Stimulated activated CD8-positive, alpha-beta memory T cell treated with anti-CD3 and anti-CD28 coated beads, Interleukin-7, amount 100 ng/mL, for 48 hours (primary cell): ENCODE data around the gene TAS2R20.
A peak's percentile ranks its signal among the peaks of the same experiment; 100 is the strongest.
"Not testable (repeated sequence)": the region's sequence is repeated elsewhere in the genome, so short reads cannot be mapped to it uniquely, and the experiment has no call there.

Experiments
- DNase-seq, 2 donors: peaks; one replicate each; pipeline ENCODE4 v3.0.0-alpha.2; 2020; ENCODE audit warnings: low read depth in 1 of 2; ENCODE audit errors: extremely low read depth in 1 of 2

Gene TAS2R20, protein sequence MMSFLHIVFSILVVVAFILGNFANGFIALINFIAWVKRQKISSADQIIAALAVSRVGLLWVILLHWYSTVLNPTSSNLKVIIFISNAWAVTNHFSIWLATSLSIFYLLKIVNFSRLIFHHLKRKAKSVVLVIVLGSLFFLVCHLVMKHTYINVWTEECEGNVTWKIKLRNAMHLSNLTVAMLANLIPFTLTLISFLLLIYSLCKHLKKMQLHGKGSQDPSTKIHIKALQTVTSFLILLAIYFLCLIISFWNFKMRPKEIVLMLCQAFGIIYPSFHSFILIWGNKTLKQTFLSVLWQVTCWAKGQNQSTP

DNA sequence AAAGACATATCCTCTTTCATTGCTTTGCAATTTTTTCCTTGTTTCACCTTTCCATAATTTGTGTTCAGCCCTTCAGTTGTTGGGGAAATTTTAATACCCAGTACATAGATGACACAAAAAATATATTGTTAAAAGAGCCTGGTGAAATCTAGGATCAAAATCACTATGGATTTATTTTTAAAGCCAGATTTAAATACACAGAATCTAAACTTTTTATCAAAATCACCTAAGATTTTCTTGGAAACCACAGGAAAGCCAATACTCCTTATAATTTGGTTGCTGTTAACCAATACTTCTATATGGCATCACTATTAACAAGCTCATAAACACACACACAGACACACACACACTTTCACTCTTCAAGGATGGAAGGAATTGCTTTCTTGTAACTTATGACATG is at the start of gene TAS2R20:
TAS2R20 (minus strand) TSS at position 101 of the 400 bp plus-strand sequence. CDS start 429 bp downstream, outside the sequence.
- DNase-seq: no peak

DNA sequence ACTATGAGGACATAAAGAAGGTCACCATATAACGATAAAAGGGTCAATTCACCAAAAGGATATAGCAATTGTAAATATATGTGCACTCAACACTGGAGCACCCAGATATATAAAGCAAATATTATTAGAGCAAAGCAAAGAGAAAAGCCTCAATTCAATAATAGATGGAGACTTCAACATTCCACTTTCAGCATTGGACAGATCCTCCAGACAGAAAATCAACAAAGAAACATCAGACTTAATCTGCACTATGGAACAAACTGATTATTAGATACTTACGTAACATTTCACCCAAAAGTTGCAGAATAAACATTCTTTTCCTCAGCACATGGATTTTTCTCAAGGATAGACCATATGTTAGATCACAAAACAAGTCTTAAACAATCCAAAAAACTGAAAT is 43.3 kb upstream of the TAS2R20 start:
- not testable (repeated sequence) for DNase-seq

DNA sequence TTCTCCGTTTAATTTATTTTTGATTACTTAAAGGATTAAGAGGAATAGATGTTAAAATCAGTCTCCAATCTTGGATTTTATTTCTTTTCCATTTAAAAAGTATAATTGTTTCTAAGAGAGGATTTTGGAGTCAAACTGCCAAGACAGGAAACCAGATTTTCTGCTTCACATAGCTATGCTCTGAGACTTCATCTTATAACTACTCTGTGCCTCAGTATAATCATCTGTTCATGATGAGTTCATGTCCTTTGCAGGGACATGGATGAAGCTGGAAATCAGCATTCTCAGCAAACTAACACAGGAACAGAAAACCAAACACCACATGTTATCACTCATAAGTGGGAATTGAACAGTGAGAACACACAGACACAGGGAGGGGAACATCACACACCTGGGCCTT is 42.1 kb upstream of the TAS2R20 start:
- no peak for DNase-seq

DNA sequence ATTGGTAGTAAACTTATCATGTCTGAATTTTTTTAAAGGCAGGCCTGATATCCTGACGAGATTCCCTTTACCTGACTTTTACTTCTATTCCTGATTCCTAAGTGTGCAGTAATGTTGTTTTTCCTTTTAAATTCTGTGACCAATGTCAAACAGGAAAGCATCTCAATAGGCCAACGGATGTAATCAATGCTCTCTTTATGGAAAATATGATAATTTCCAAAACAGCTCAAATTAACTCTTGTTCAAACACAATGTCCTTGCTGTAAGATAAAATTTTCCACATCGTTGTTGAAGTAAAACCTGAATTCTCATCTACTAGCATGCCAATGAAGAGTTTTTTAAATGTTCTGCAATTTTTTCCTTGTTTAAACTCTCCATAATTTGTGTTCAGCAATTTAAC is 41.1 kb upstream of the TAS2R20 start:
- no peak for DNase-seq

- DNase-seq: not testable (repeated sequence)
Measured at GRCh38 chr12:11033959-11034358, 35.9 kb upstream of the TAS2R20 start.

GRCh38 chr12:11031307-11031706 is 33.2 kb upstream of the TAS2R20 start, which contains the start of gene TAS2R31:
TAS2R31 (minus strand) TSS chr12:11031407; CDS start chr12:11031335, 72 bp downstream.
- DNase-seq: no peak

DNA sequence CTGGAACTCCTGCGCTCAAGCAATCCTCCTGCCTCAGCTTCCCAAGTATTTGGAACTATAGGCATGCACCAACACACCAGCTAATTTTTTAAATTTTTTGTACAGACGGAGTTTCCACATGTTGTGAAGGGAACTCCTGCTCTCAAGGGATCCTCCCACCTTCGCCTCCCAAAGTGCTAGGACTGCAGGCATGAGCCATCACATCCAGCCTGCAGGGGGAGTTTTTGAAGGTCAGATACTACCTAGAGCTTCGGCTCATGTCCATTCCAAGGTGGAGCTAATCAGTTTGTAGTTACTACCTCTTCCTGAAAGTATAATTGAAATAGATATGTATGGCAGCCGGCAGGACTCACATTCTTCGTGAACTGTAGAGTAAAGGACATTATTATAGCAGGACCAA is 28.0 kb upstream of the TAS2R20 start:
- DNase-seq: no peak

- DNase-seq: no peak
Measured at GRCh38 chr12:11023387-11023786, 25.3 kb upstream of the TAS2R20 start.

- DNase-seq: no peak
Measured at GRCh38 chr12:11022520-11022919, 24.4 kb upstream of the TAS2R20 start, which contains the start of gene TAS2R19. TAS2R19 (minus strand) TSS chr12:11022620; CDS start chr12:11022571, 49 bp downstream.

DNA sequence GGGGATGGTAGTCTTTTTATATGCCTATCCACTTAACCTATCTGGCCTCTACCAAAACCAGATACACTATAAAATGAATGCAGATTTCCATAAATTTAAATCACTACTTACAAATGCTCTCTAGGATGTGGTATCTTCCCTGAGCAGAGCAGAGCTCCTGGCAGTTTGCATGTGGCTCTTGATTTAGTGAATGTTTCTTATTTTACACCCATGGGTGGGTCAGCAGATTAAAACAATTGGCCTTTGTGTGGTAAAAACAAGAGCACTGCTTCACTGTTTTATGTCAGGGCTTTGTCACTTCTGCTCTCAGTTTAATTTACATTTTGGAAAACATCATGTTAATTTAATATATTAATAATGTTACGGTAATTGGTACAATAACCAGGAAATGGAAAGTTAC is 18.8 kb upstream of the TAS2R20 start:
- DNase-seq: no peak

DNA sequence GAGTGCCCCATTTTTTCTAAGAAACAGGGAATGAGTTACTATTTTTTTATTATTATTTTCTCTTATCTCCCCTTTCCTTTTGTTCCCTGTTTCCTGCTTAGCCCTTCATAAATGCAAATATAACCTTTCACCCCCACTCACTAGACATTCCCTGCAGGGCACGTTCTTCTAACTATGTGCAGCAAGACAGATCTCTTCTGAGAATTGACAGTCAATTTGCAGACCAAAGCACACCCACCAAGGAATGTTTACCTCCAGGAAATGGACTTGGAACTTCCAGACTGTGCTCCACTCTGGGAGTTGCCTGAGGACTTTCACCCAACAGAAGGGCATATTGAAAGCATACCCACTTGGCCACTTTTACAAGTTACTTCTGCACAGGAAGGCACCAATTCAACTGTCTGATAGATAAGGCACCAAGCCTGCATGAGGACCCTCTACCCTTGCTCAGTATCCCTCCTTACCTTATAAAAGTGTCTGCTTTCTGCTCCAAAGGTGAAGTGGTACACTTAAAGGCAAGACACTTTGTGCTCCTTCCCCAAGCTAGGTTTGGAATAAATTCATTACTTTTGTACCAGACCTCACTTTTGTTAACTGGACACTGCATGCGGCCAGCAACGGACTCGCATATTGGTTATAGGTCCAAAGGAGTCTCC is 17.8 kb upstream of the TAS2R20 start:
- no peak for DNase-seq

DNA sequence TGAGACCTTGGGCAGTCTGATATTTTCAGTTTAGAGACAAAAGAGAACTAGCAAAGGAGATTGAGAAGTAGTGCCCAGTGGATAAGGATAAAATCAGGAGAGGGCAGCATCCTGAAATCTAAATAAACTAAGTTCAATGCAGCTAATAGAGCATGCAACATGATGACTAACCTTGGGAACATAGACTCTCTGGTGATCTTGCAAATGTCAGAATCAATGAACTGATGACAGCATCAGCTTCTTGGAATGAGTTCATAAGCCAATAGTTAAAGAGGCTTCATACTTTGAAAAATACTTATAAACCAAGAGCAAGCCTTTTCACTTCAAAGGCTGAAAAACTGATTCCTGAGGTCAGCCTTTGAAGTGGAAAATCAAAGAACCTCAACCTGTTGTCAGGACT is 16.1 kb upstream of the TAS2R20 start:
- no peak for DNase-seq

GRCh38 chr12:11007608-11008007 is 9.5 kb upstream of the TAS2R20 start:
- DNase-seq: no peak

GRCh38 chr12:10994307-10994706 is 3.8 kb downstream of the TAS2R20 start:
- DNase-seq: no peak

- DNase-seq: no peak
Measured at GRCh38 chr12:10989107-10989506, 9.0 kb downstream of the TAS2R20 start.

DNA sequence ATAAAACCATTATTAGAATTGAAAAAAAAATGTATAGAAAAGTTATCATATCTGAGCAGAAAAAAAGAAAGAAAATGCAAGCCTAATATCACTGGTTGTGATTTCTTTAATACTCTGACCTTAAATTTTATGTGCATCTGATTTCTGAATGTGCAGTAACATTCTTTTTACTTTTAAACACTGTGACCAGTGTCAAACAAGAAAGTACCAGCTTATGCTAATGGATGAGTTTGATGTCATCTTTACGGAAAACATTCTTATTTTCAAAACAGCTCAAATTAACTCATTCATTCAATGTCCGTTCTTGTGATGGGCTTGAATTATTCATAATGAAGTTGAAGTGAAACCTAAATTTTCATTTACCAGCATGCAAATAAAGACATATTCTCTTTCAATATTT is 11.3 kb downstream of the TAS2R20 start, which contains the start of gene TAS2R50:
TAS2R50 (minus strand) TSS at position 101 of the 400 bp plus-strand sequence; CDS start at position 49, 52 bp downstream.
- DNase-seq: no peak

DNA sequence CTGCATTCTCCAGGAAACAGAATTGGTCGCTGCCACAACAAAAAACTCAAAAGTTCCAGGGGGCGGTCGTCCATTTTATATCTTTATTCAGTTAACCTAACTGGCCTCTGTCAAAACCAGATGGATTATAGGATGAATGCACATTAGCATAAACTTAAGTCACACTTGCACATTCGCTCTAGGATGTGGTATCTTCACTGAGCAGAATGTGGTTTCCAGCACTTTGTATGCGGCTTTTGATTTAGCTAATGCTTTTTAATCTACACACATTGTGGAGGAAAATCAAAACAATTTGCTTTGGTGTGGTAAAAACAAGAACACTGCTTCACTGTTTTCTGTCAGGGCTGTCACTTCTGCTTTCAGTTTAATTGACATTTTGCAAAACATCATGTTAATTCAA is 15.9 kb downstream of the TAS2R20 start:
- peak in 1 of 2 donors; percentile 29 for DNase-seq

DNA sequence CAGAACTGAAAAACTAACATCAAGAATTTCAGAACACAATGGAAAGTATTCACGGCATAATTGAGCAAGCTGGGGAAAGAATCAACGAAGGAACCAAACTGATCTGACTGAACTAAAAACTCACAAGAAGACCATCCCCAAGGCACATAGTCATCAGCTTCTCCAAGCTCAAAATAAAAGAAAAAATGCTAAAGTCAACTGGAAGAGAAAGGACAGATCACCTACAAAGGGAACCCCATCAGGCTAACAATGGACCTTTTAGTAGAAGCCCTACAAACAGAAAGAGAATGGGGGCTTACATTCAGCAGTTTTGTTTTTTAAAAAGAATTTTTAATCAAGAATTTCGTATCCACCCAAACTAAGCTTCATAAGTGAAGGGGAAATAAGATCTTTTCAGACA is 23.1 kb downstream of the TAS2R20 start:
- DNase-seq: no peak

DNA sequence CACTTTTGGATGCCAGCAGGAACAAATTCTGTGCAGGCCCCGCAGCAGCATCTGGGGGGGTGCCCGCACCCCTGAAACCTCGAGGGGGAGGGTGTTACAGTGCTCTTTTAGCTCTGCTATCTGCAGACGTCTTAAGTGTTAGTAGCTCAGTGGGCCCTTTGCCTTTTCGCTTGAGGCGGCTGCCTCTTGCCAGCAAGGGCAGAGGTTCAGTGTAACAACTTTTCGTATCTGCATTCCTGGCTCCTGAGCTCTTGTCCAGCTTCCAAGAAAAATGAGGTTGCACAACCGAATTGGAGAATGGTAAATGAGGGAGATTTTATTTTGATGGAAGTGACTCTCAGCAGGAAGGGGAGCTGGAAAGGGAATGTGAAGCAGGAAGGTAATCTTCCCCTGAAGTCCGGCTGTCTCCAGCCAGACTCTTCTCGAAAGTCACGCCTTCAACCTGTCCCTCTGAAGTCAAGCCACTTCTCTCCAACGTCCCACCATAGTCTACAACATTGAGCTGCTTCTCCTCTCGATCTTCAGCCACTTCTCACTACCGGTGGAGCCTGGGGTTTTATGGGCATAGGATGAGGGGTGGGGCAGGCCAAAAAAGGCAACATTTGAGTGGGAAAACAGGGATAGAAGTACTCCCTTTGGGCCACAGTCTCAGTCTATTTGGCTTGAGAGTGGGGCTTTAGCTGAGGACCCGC is 29.2 kb downstream of the TAS2R20 start:
- DNase-seq: no peak

GRCh38 chr12:10967409-10967808 is 30.7 kb downstream of the TAS2R20 start:
- DNase-seq: no peak

DNA sequence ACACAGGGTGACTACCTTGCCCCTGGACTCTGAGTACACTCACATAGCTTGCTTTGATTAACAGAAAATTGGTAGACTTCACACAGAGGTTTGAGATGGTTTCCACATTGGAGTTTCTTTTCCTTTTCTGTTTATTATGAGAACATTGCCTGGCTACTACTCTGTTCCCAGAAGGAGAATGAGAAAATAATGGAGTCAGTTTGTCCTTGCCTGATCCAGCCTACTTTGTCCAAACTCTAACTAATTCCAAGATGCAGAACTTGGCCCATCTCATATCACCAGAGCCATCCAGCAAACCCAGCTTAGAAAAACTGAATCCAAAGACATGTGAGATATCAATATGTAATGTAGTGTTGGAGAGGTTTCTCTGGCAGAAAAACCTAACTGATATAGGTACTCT is 31.8 kb downstream of the TAS2R20 start:
- DNase-seq: no peak

- DNase-seq: no peak
Measured at GRCh38 chr12:10965476-10965875, 32.6 kb downstream of the TAS2R20 start.
